GM12872 (cell line): ENCODE measurements around the gene DDX5.

ENCODE experiments used
- CTCF ChIP-seq: IDR thresholded peaks from 3 replicates; pipeline ENCODE4 v1.5.1; 2011; ENCODE audit warnings: low read depth, mild to moderate bottlenecking, low read length, moderate library complexity; ENCODE audit not compliant: insufficient read depth

Gene DDX5

GRCh38 chr17:64506201-64506575 lies at the start of gene DDX5:
DDX5 (minus strand) TSS chr17:64506289; CDS start chr17:64506119, 170 bp downstream.
- no peak for TF ChIP-seq CTCF

- no peak for TF ChIP-seq CTCF
These were observed 49.2 kb upstream of the DDX5 start for GRCh38 chr17:64555281-64555680.

GRCh38 chr17:64554028-64554637 lies 48.0 kb upstream of the DDX5 start:
- TF ChIP-seq CTCF: no peak

- no peak for TF ChIP-seq CTCF
These were observed 45.4 kb upstream of the DDX5 start for GRCh38 chr17:64551461-64551860.

GRCh38 chr17:64547319-64547718 lies 41.2 kb upstream of the DDX5 start:
- TF ChIP-seq CTCF: no peak

- TF ChIP-seq CTCF: no peak
These were observed 40.6 kb upstream of the DDX5 start for GRCh38 chr17:64546716-64547115.

- TF ChIP-seq CTCF: no peak
These were observed 38.7 kb upstream of the DDX5 start for GRCh38 chr17:64544742-64545141.
